Measurements from ENCODE around the gene ABHD11.

ABHD11 gene

GRCh38 chr7:73700581-73701134 lies 37.9 kb downstream of the ABHD11 start:
- DNase-seq: no peak

- DNase-seq: no peak
These were observed 38.6 kb downstream of the ABHD11 start for GRCh38 chr7:73700069-73700423.

- DNase-seq: no peak
These were observed 39.1 kb downstream of the ABHD11 start for GRCh38 chr7:73699370-73700068.

GRCh38 chr7:73698410-73698809 lies 40.2 kb downstream of the ABHD11 start:
- no peak for DNase-seq

GRCh38 chr7:73696372-73696771 lies 42.2 kb downstream of the ABHD11 start:
- no peak for DNase-seq

- no peak for DNase-seq
These were observed 48.0 kb downstream of the ABHD11 start for GRCh38 chr7:73690646-73691045.

- DNase-seq: no peak
These were observed 50.3 kb downstream of the ABHD11 start for GRCh38 chr7:73688288-73688687.

All from NCI-H2081 (cell line).